IPS-18c (cell line): ENCODE data around the gene SUPT16H.
A peak's percentile ranks its signal among the peaks of the same experiment; 100 is the strongest.
"Not testable (repeated sequence)": the region's sequence is repeated elsewhere in the genome, so short reads cannot be mapped to it uniquely, and the experiment has no call there.

ENCODE experiments used
- H3K4me3 ChIP-seq: 2 replicates; pipeline ENCODE4 v1.7.0; 2013; ENCODE audit warnings: low read depth, mild to moderate bottlenecking, low read length, moderate library complexity; ENCODE audit not compliant: insufficient read depth
- H3K9me3 ChIP-seq: one replicate; pipeline ENCODE4 v1.6.1; 2013; ENCODE audit warnings: mild to moderate bottlenecking, low read length, moderate library complexity; ENCODE audit not compliant: control insufficient read depth, insufficient read depth

The SUPT16H gene

GRCh38 chr14:21313512-21313911 is 70.3 kb downstream of the SUPT16H start:
- Histone ChIP-seq H3K4me3 (no peak overlapping the region), H3K9me3 (no peaks in the 10 kb centered on the region)

DNA sequence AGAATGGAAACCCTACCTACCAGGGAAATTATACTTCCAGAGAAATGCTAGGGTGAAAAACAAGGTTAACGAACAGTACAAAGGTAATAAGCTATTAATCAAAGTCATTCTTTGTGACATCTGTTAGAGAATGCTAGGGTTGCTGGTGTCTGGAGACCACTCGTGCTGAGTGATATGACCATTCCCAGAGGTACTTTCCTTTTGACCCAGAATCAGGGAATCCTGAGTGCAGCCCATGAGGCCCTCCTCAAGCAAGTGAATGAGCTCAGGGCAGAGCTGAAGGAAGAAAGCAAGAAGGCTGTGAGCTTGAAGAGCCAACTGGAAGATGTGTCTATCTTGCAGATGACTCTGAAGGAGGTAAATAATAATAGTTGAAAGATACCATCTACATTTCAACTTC is 72.2 kb downstream of the SUPT16H start:
- Histone ChIP-seq H3K9me3 (no peaks in the 10 kb centered on the region), H3K4me3 (no peak overlapping the region)

GRCh38 chr14:21309956-21310355 is 73.9 kb downstream of the SUPT16H start:
- H3K4me3 ChIP-seq: no peak overlapping the region
- H3K9me3 ChIP-seq: no peaks in the 10 kb centered on the region

DNA sequence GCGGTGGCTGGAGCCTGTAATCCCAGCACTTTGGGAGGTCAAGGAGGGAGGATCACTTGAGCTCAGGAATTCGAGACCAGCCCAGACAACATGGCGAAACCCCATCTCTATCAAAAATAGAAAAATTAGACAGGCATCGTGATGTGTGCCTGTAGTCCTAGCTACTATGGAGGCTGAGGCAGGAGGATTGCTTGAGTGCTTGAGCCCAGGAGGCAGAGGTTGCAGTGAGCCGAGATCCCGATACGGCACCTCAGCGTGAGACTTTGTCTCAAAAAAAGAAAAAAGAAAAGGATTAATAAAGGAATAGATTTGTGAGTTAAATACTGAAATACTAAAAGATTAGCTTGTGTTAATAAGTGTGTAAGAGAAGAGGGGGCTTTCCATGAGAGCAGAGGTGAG is 74.6 kb downstream of the SUPT16H start:
- no peak overlapping the region for H3K4me3 ChIP-seq
- H3K9me3 ChIP-seq: no peaks in the 10 kb centered on the region

- no peaks in the 10 kb centered on the region for H3K9me3 ChIP-seq
- peak overlapping the region; percentile 50 for H3K4me3 ChIP-seq
Measured at GRCh38 chr14:21308479-21309237, 75.2 kb downstream of the SUPT16H start.

DNA sequence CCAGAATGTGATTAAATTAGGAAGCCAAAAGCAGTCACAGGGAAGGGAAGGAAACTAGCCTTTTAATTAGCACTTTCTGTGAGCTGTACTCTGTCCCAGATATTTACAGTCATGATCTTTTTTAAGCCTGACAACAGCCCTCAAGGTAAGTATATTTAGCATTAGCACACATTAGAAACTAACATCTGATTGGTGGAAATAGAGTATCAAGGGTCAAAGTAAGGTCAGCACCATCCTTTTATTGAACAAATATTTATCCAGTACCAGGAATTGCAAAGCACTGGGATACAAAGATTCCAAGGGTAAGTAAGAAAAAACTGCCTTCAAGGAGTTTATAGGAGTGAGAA is 75.7 kb downstream of the SUPT16H start:
- Histone ChIP-seq H3K9me3 (no peaks in the 10 kb centered on the region), H3K4me3 (peak overlapping the region; percentile 50)

DNA sequence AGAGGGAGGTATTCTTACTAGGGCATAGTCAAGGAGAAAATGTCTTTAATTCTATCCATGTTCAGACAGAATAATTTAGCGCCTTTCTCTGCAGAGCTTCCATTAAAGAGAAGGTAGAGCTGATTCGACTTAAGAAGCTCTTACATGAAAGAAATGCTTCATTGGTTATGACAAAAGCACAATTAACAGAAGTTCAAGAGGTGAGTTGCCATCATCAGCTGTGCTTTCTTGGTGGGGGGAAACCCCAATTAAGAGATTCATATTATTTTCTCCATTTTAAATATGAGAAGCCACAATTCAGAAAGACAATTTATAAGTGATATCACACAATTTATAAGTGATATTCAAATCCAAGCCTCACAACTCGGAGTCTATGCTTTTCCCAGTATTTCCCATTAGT is 76.2 kb downstream of the SUPT16H start:
- no peaks in the 10 kb centered on the region for H3K9me3 ChIP-seq
- no peak overlapping the region for H3K4me3 ChIP-seq

DNA sequence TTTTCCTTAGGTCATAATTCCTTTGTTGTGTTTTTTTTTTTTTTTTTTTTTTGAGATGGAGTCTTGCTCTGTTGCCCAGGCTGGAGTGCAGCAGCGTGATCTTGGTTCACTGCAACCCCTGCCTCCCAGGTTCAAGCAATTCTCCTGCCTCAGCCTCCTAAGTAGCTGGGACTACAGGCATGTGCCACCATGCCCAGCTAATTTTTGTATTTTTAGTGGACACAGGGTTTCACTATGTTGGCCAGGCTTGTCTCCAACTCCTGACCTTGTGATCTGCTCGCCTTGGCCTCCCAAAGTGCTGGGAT is 81.0 kb downstream of the SUPT16H start:
- H3K4me3 ChIP-seq, H3K9me3 ChIP-seq: not testable (repeated sequence)

GRCh38 chr14:21302013-21302835 is 81.6 kb downstream of the SUPT16H start:
- Histone ChIP-seq H3K4me3 (no peak overlapping the region), H3K9me3 (no peaks in the 10 kb centered on the region)
